T-helper 2 cell treated with Interferon-gamma antibody and Interleukin-4, amounts not matched to agents 5 μg/mL and 100 μg/mL, for 36 hours (primary cell): ENCODE measurements around the gene STK33.

Experiments used
- DNase-seq: peaks from one replicate; pipeline ENCODE4 v3.0.0; 2021; ENCODE audit warnings: low spot score
- H3K27ac Mint-ChIP-seq: one replicate; pipeline ENCODE4 v1.8.0; 2021; ENCODE audit warnings: mild to moderate bottlenecking, mixed read lengths
- H3K27me3 Mint-ChIP-seq: one replicate; pipeline ENCODE4 v1.8.0; 2021; ENCODE audit warnings: low read depth, mixed read lengths
- H3K36me3 Mint-ChIP-seq: one replicate; pipeline ENCODE4 v1.8.0; 2021; ENCODE audit warnings: low read depth, mixed read lengths
- H3K4me1 Mint-ChIP-seq: one replicate; pipeline ENCODE4 v1.8.0; 2021; ENCODE audit warnings: low read depth, mixed read lengths
- H3K4me3 Mint-ChIP-seq: one replicate; pipeline ENCODE4 v1.8.0; 2022; ENCODE audit warnings: mild to moderate bottlenecking, moderate library complexity, mixed read lengths
- H3K9me3 Mint-ChIP-seq: one replicate; pipeline ENCODE4 v1.8.0; 2021; ENCODE audit warnings: mixed read lengths

STK33 gene

DNA sequence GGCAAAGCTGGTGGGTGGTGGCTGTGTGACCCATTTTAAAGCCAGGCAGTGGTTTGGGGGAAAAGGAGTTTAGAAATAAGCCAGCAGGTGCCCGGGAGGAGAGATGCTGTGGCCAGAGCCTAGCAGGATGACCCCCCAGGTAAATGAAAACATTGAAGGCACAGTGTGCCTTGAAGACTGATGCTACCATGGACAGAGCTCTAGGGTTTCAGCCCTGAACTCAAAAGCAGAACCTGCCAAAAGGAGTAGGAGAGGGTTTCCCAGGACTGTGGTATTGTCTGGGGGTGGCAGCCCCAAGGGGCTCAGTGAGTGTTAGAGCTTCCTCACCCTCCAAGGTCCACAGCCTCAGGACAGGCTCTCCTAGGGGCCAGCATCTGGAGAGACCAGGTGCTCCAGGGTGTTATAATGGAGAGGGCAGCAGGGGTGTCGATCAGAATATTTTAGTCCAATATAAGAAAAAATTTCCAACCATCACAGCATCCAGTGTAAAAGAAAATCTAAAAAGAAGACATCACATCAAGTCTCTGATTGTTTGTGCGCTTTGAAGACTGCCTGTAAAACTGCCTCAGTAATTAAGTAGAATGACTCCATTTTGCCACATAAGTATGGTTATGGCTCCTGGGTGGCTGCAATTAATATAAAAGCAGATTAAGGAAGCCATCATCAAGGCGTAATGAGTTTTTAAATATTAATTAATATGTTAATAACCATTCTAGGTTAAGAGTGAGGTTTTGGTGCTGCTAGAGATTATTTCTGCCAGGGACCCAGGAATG lies 241.7 kb downstream of the STK33 start:
- no peak for DNase-seq
- Mint-ChIP-seq H3K36me3 (no peaks in the 10 kb centered on the region), H3K4me1 (no peaks in the 10 kb centered on the region), H3K4me3 (no peak overlapping the region), H3K27ac (no peak overlapping the region), H3K9me3 (peaks cover 3% of the 10 kb centered on the region), H3K27me3 (peaks cover 9% of the 10 kb centered on the region)

DNA sequence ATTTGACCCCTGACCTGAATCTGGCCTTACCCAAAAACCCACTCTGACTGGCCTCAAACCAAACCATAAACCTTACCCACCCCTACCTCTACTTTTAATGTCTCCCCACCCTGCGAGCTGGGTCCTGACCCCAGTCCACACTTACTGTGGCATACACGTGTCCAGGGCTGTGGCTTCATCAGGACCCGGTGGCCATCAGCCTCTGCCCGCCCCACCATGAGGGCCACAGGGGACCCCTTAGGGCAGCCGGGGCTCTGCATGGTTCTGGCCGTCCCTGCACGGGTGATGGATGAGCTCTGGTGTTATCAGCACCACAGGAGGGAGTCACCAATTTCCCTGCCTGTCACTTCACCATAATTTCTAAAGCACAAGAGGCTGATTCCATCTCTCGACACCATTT lies 242.8 kb downstream of the STK33 start:
- H3K9me3 Mint-ChIP-seq = peaks cover 3% of the 10 kb centered on the region
- H3K27me3 Mint-ChIP-seq = peaks cover 9% of the 10 kb centered on the region
- no peaks in the 10 kb centered on the region for H3K4me1 Mint-ChIP-seq
- no peak overlapping the region for H3K4me3 Mint-ChIP-seq
- no peaks in the 10 kb centered on the region for H3K36me3 Mint-ChIP-seq
- no peak overlapping the region for H3K27ac Mint-ChIP-seq
- no peak for DNase-seq

DNA sequence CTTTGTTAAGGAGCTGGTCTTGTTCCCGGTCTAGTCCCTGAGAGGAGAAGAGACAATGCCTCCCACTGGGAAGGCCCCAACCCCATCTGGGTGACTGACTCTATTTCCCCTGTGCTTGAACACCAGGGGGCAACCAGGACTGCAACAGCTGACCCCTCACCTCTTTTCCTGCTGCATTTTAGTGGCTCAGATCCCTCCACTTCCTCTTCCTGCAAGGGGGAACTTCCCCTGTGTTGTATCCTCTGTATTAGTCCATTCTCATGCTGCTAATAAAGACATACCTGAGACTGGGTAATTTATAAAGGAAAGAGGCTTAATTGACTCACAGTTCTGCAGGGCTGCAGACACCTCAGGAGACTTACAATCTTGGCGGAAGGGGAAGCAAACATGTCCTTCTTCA lies 246.1 kb downstream of the STK33 start:
- Mint-ChIP-seq H3K27ac (no peak overlapping the region), H3K27me3 (no peaks in the 10 kb centered on the region)

DNA sequence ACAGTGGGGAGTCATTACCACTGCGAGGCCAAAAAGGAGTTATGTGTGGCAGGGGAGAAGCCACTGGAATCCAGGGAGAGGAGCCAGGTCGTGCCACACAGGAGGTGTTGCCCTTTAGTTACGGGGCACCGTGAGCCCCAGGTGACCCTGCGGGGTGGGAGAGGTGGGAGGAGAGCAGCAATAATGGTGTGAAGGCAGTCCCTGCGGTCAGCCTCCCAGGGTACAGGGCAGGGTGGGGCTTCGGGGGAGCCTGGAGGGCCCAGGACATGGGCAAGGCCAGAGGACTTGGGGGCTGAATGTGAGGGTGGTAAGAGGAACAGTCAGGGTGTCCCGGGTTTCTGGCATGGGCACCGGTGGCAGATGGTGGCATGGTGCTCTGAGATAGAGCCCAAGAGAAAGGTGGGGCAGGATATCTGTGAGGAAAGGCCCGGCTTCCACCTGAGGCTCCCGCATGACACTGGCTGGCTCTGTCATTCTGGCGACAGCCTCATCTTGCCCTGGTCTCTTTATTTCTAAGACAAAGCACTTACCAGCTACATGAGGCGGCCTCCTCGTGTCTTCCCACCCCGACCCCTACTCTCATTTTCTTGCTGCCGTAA lies 247.8 kb downstream of the STK33 start:
- H3K36me3 Mint-ChIP-seq = no peaks in the 10 kb centered on the region
- peaks cover 3% of the 10 kb centered on the region for H3K9me3 Mint-ChIP-seq
- no peak overlapping the region for H3K27ac Mint-ChIP-seq
- DNase-seq = no peak
- no peak overlapping the region for H3K4me3 Mint-ChIP-seq
- H3K27me3 Mint-ChIP-seq = no peaks in the 10 kb centered on the region
- H3K4me1 Mint-ChIP-seq = no peaks in the 10 kb centered on the region

More for the DNA sequence above, 246.1 kb downstream of the STK33 start:
- Mint-ChIP-seq H3K36me3 (no peaks in the 10 kb centered on the region), H3K4me1 (no peaks in the 10 kb centered on the region), H3K4me3 (no peak overlapping the region), H3K9me3 (peaks cover 3% of the 10 kb centered on the region)
- DNase-seq = no peak

DNA sequence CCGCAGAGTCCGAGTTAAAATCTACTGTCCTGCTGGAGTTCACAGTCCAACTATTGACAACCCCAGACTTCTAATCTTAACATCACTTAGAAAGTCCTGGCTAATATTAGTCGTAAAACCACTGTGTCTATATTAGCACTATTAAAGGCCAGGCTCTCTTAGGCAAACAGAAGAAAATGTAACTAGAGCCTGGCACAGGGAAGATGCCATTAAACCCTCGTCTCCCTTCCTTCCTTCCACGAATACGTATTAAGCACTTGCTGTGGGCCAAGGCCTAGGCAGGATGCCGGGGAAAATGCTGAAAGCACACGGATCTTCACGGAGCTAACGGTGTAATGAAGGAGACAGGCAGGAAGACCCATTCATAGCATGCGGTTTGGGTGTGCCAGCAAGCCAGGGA lies 248.8 kb downstream of the STK33 start:
- Mint-ChIP-seq H3K9me3 (peaks cover 3% of the 10 kb centered on the region), H3K36me3 (no peaks in the 10 kb centered on the region), H3K27me3 (no peaks in the 10 kb centered on the region), H3K27ac (no peak overlapping the region), H3K4me1 (no peaks in the 10 kb centered on the region), H3K4me3 (no peak overlapping the region)
- DNase-seq = no peak

DNA sequence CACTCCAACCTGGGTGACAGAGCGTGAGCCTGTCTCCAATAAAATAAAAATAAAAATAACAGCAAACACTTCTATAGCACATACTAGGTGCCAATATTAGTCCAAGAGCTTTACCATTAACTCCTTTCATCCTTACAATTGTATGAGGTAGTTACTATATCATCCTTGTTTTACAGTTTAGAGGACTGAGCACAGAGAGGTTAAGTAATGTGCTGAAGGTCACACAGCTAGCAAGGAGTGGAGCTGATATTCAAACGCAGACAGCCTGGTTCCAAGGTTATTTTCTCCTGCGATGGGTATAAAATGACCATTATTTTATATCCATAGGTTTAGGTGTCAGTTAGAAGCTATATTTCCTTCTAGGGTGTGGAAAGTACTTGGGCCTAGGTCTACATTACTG lies 249.7 kb downstream of the STK33 start:
- Mint-ChIP-seq H3K4me1 (no peaks in the 10 kb centered on the region), H3K27ac (no peak overlapping the region), H3K4me3 (no peak overlapping the region), H3K27me3 (no peaks in the 10 kb centered on the region), H3K9me3 (peaks cover 3% of the 10 kb centered on the region), H3K36me3 (no peaks in the 10 kb centered on the region)
- DNase-seq = no peak

DNA sequence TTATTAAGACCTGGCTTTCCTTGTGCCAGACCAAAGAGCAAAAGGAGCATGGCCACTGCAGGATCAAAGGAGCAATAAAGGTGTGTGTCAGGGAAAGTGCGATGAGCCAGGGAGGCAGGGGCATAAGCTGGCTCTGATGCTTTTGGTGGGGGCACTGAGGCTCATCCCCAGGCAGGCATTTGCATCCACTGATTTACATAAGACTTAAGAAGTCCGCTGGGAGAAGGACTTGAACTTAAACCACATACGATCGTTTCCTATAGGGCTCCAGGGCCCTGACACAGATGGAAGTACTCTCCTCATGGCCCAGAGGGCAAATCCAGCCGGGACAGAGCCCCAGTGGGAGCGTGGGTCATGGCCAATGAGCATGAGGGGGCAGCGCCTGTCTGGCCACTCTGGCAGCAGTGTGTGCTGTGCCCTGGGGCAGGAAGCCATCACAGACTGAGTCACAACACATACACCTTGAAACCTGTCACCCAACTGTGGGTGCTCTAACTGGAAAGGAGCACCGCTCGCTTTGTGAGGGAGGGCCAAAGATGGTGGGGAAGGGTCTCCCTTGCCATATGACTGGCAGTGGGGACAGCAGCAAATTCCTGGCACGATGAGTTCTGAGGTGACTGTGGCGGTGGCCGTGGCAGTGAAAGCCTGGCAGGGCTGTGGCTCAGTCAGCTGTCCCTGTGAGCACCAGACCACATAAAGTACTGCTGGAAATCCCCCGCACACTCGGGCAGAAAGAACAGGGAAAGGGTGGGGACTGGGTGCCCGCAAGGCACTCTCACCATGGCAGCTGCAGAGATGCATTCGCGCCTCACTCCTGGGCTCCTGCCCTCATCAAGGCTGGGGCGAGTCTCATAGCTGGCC lies 251.0 kb downstream of the STK33 start:
- H3K4me1 Mint-ChIP-seq = no peaks in the 10 kb centered on the region
- peak; percentile 4 for DNase-seq
- H3K9me3 Mint-ChIP-seq = peaks cover 2% of the 10 kb centered on the region
- no peak overlapping the region for H3K27ac Mint-ChIP-seq
- no peak overlapping the region for H3K4me3 Mint-ChIP-seq
- no peaks in the 10 kb centered on the region for H3K27me3 Mint-ChIP-seq
- no peaks in the 10 kb centered on the region for H3K36me3 Mint-ChIP-seq

DNA sequence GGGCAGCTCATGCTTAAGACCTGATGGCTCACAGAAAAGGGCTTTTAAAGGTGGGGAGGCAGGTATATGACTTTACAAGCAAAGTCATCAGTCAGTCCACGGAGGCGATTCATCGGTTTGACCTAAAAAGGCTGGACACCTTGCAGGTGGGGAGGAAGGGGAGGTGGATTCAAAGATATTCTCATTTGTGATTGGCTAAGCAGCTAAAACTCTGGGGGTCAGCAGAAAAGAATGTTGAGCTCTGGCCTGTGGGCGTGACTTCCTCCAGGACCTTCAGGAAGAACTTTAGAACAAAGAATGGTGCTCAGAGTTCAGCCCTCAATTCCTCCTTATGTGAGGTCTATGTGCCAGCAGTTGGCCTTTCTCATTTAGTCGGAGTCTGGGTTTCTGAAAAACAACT lies 252.0 kb downstream of the STK33 start:
- Mint-ChIP-seq H3K4me1 (no peaks in the 10 kb centered on the region), H3K27me3 (no peaks in the 10 kb centered on the region), H3K27ac (no peak overlapping the region), H3K9me3 (no peaks in the 10 kb centered on the region), H3K4me3 (no peak overlapping the region), H3K36me3 (no peaks in the 10 kb centered on the region)
- no peak for DNase-seq
